Astrocyte (in vitro differentiated cells and primary cell): Measurements from ENCODE around the gene KRTAP9-2. TPM values are rescaled to one million over a fixed set of nuclear protein-coding genes. Genes with fewer than 3 reads are reported as not detected.
"Not testable (repeated sequence)": the region's sequence is repeated elsewhere in the genome, so short reads cannot be mapped to it uniquely, and the experiment has no call there.

ENCODE experiments used
- DNase-seq: peaks from one replicate; pipeline ENCODE4 v3.0.0-alpha.2; 2010; ENCODE audit warnings: low read depth
- FAIRE-seq: peaks from 2 replicates; lab custom pipeline; 2011; peaks lifted over from hg19 to GRCh38; lab: Jason Lieb, UNC
- H2AFZ ChIP-seq: 2 replicates; pipeline ENCODE4 v1.6.0; 2012; ENCODE audit warnings: low read depth, low read length, inconsistent platforms
- H3K27ac ChIP-seq: 2 replicates; pipeline ENCODE4 v1.5.1; 2011; ENCODE audit warnings: low read depth, low read length, inconsistent platforms
- H3K27me3 ChIP-seq: 2 replicates; pipeline ENCODE4 v1.6.0; 2011; ENCODE audit warnings: low read length, inconsistent platforms; ENCODE audit not compliant: insufficient read depth
- H3K36me3 ChIP-seq: 2 replicates; pipeline ENCODE4 v1.5.1; 2011; ENCODE audit warnings: low read length, inconsistent platforms; ENCODE audit not compliant: insufficient read depth
- H3K4me1 ChIP-seq: 2 replicates; pipeline ENCODE4 v1.5.1; 2011; ENCODE audit warnings: low read length, inconsistent platforms; ENCODE audit not compliant: insufficient read depth
- H3K4me2 ChIP-seq: 2 replicates; pipeline ENCODE4 v1.6.0; 2012; ENCODE audit warnings: low read length, inconsistent platforms
- H3K4me3 ChIP-seq: 2 replicates; pipeline ENCODE4 v1.5.1; 2011; ENCODE audit warnings: low read depth, mild to moderate bottlenecking, low read length, inconsistent platforms; ENCODE audit not compliant: insufficient read depth
- H3K79me2 ChIP-seq: 2 replicates; pipeline ENCODE4 v1.6.0; 2012; ENCODE audit warnings: mild to moderate bottlenecking, low read length, inconsistent platforms; ENCODE audit not compliant: insufficient read depth
- H3K9ac ChIP-seq: 2 replicates; pipeline ENCODE4 v1.6.0; 2012; ENCODE audit warnings: mild to moderate bottlenecking, low read length, inconsistent platforms
- H3K9me3 ChIP-seq: 2 replicates; pipeline ENCODE4 v1.5.1; 2012; ENCODE audit warnings: low read depth, mild to moderate bottlenecking, low read length, inconsistent platforms; ENCODE audit not compliant: insufficient read depth
- H4K20me1 ChIP-seq: 2 replicates; pipeline ENCODE4 v1.6.0; 2012; ENCODE audit warnings: low read length, inconsistent platforms; ENCODE audit not compliant: insufficient read depth
- H3K27ac Mint-ChIP-seq: one replicate; pipeline ENCODE4 v1.8.0; 2021; ENCODE audit warnings: mild to moderate bottlenecking, mixed read lengths; ENCODE audit not compliant: unreplicated experiment
- H3K27me3 Mint-ChIP-seq: one replicate; pipeline ENCODE4 v1.8.0; 2021; ENCODE audit warnings: low read depth, mixed read lengths; ENCODE audit not compliant: unreplicated experiment
- H3K36me3 Mint-ChIP-seq: one replicate; pipeline ENCODE4 v1.8.0; 2021; ENCODE audit warnings: low read depth, mixed read lengths; ENCODE audit not compliant: unreplicated experiment
- H3K4me1 Mint-ChIP-seq: one replicate; pipeline ENCODE4 v1.8.0; 2021; ENCODE audit warnings: low read depth, mixed read lengths; ENCODE audit not compliant: unreplicated experiment
- H3K4me3 Mint-ChIP-seq: one replicate; pipeline ENCODE4 v1.8.0; 2021; ENCODE audit warnings: mild to moderate bottlenecking, moderate library complexity, mixed read lengths; ENCODE audit not compliant: unreplicated experiment
- H3K9me3 Mint-ChIP-seq: one replicate; pipeline ENCODE4 v1.8.0; 2021; ENCODE audit warnings: mild to moderate bottlenecking, mixed read lengths; ENCODE audit not compliant: unreplicated experiment
- EZH2 ChIP-seq: IDR thresholded peaks from 2 replicates; pipeline ENCODE4 v1.6.1; 2012; ENCODE audit warnings: mild to moderate bottlenecking, low read length, inconsistent platforms; ENCODE audit not compliant: insufficient read depth
- total RNA-seq: library from RNA; stranded (reverse); gene quantifications from 2 replicates; pipeline ENCODE4 v1.2.1, GENCODE V29; 2021
- TF ChIP-seq, protein P1 (sequence below): IDR thresholded peaks from 2 replicates; pipeline ENCODE4 v1.5.1; 2011; ENCODE audit warnings: low read depth, mild to moderate bottlenecking, inconsistent platforms, low read length, moderate library complexity; ENCODE audit not compliant: insufficient read depth

The KRTAP9-2 gene
- total RNA-seq, 1 donor from 2014 or later, result not detected

DNA sequence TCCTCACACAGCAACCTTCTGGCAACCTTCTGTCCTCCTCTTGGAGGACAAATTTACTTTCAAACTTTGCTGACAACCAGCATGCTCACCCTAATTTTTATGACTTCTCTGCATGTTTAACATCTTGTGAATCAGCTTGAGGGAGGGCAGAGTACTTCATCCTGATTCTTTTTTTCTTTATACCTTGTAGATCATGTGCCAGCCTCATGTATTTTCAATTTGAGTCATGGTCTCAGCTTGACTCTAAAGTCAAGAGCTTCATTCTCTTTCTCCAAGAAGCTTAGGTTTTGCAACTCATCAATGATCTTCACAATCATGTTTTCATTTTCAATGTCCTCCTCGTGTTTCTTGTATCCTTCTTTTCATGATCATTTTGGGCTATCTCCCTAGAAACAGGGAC lies 45.4 kb downstream of the KRTAP9-2 start:
- Mint-ChIP-seq H3K27me3 (peaks cover 7% of the 10 kb centered on the region), H3K4me1 (no peaks in the 10 kb centered on the region), H3K36me3 (no peaks in the 10 kb centered on the region), H3K4me3 (no peak overlapping the region), H3K27ac (no peak overlapping the region), H3K9me3 (peaks cover 2% of the 10 kb centered on the region)
- Histone ChIP-seq H3K4me1 (no peaks in the 10 kb centered on the region), H3K36me3 (no peaks in the 10 kb centered on the region), H3K27me3 (no peaks in the 10 kb centered on the region), H3K9ac (no peak overlapping the region), H3K27ac (no peak overlapping the region), H3K9me3 (no peaks in the 10 kb centered on the region), H4K20me1 (no peaks in the 10 kb centered on the region), H3K4me3 (no peak overlapping the region), H2AFZ (no peak overlapping the region), H3K79me2 (no peaks in the 10 kb centered on the region), H3K4me2 (no peak overlapping the region)
- no peak for TF ChIP-seq EZH2
- TF ChIP-seq, protein P1, sequence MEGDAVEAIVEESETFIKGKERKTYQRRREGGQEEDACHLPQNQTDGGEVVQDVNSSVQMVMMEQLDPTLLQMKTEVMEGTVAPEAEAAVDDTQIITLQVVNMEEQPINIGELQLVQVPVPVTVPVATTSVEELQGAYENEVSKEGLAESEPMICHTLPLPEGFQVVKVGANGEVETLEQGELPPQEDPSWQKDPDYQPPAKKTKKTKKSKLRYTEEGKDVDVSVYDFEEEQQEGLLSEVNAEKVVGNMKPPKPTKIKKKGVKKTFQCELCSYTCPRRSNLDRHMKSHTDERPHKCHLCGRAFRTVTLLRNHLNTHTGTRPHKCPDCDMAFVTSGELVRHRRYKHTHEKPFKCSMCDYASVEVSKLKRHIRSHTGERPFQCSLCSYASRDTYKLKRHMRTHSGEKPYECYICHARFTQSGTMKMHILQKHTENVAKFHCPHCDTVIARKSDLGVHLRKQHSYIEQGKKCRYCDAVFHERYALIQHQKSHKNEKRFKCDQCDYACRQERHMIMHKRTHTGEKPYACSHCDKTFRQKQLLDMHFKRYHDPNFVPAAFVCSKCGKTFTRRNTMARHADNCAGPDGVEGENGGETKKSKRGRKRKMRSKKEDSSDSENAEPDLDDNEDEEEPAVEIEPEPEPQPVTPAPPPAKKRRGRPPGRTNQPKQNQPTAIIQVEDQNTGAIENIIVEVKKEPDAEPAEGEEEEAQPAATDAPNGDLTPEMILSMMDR, result no peak
- DNase-seq, result no peak
- no peak for FAIRE-seq

DNA sequence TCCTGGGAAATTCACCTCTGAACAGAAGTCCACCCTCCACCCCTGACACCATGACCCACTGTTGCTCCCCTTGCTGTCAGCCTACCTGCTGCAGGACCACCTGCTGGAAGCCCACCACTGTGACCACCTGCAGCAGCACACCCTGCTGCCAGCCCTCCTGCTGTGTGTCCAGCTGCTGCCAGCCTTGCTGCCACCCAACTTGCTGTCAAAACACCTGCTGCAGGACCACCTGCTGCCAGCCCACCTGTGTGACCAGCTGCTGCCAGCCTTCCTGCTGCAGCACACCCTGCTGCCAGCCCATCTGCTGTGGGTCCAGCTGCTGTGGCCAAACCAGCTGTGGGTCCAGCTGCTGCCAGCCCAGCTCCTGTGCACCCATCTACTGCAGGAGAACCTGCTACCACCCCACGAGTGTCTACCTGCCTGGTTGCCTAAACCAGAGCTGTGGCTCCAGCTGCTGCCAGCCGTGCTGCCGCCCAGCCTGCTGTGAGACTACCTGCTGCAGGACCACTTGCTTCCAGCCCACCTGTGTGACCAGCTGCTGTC lies 49.3 kb downstream of the KRTAP9-2 start, which contains the start of gene KRTAP9-7:
Gene KRTAP9-7 (plus strand): TSS at position 51 of the 543 bp plus-strand sequence. CDS start 0 bp downstream, at position 51.
- not testable (repeated sequence) for H3K36me3 ChIP-seq, H3K79me2 ChIP-seq, FAIRE-seq, H3K4me2 ChIP-seq, H3K27ac Mint-ChIP-seq, H3K9me3 ChIP-seq, H3K9ac ChIP-seq, H3K4me3 ChIP-seq, H3K27me3 Mint-ChIP-seq, H3K4me3 Mint-ChIP-seq, H3K4me1 ChIP-seq, H3K4me1 Mint-ChIP-seq, H3K36me3 Mint-ChIP-seq, H3K27ac ChIP-seq, DNase-seq, H4K20me1 ChIP-seq, H2AFZ ChIP-seq, H3K27me3 ChIP-seq, H3K9me3 Mint-ChIP-seq

Other genes starting within 250 kb of the KRTAP9-2 start
- not detected in 2 replicates for gene KRT40, start 242.3 kb upstream of the KRTAP9-2 start, total RNA-seq
- gene KRTAP3-3, start 232.5 kb upstream of the KRTAP9-2 start, total RNA-seq, result not detected in 2 replicates
- gene KRTAP3-2, start 226.7 kb upstream of the KRTAP9-2 start, total RNA-seq, result not detected in 2 replicates
- not detected in 2 replicates for gene KRTAP3-1, start 217.5 kb upstream of the KRTAP9-2 start, total RNA-seq
- not detected in 2 replicates for gene KRTAP1-5, start 199.4 kb upstream of the KRTAP9-2 start, total RNA-seq
- gene KRTAP1-4, start 196.5 kb upstream of the KRTAP9-2 start, total RNA-seq, result not detected in 2 replicates
- not detected in 2 replicates for gene KRTAP1-3, start 191.8 kb upstream of the KRTAP9-2 start, total RNA-seq
- gene KRTAP1-1, start 185.2 kb upstream of the KRTAP9-2 start, total RNA-seq, result not detected in 2 replicates
- not detected in 2 replicates for gene KRTAP2-1, start 179.3 kb upstream of the KRTAP9-2 start, total RNA-seq
- gene KRTAP2-2, start 171.4 kb upstream of the KRTAP9-2 start, total RNA-seq, result not detected in 2 replicates
- 3.8 and 7.1 TPM in 2 replicates for gene KRTAP2-3, start 166.5 kb upstream of the KRTAP9-2 start, total RNA-seq
- not detected in 2 replicates for gene KRTAP2-4, start 160.8 kb upstream of the KRTAP9-2 start, total RNA-seq
- not detected in 2 replicates for gene KRTAP4-7, start 142.5 kb upstream of the KRTAP9-2 start, total RNA-seq
- gene KRTAP4-8, start 128.5 kb upstream of the KRTAP9-2 start, total RNA-seq, result not detected in 2 replicates
- not detected in 2 replicates for gene KRTAP4-16, start 124.4 kb upstream of the KRTAP9-2 start, total RNA-seq
- gene KRTAP4-9, start 121.3 kb upstream of the KRTAP9-2 start, total RNA-seq, result not detected in 2 replicates
- not detected in 2 replicates for gene KRTAP4-11, start 108.3 kb upstream of the KRTAP9-2 start, total RNA-seq
- not detected in 2 replicates for gene KRTAP4-12, start 102.5 kb upstream of the KRTAP9-2 start, total RNA-seq
- not detected in 2 replicates for gene KRTAP4-6, start 86.1 kb upstream of the KRTAP9-2 start, total RNA-seq
- gene KRTAP4-5, start 76.8 kb upstream of the KRTAP9-2 start, total RNA-seq, result not detected in 2 replicates
- gene KRTAP4-4, start 65.9 kb upstream of the KRTAP9-2 start, total RNA-seq, result not detected in 2 replicates
- gene KRTAP4-3, start 58.4 kb upstream of the KRTAP9-2 start, total RNA-seq, result not detected in 2 replicates
- gene KRTAP4-2, start 48.4 kb upstream of the KRTAP9-2 start, total RNA-seq, result not detected in 2 replicates
- not detected in 2 replicates for gene KRTAP4-1, start 41.7 kb upstream of the KRTAP9-2 start, total RNA-seq
- not detected in 2 replicates for gene KRTAP9-1, start 36.8 kb upstream of the KRTAP9-2 start, total RNA-seq
- gene KRTAP9-3, start 5.8 kb downstream of the KRTAP9-2 start, total RNA-seq, result not detected in 2 replicates
- gene KRTAP9-8, start 11.4 kb downstream of the KRTAP9-2 start, total RNA-seq, result not detected in 2 replicates
- not detected in 2 replicates for gene KRTAP9-4, start 23.0 kb downstream of the KRTAP9-2 start, total RNA-seq
- gene KRTAP9-9, start 28.7 kb downstream of the KRTAP9-2 start, total RNA-seq, result not detected in 2 replicates
- gene KRTAP9-6, start 38.7 kb downstream of the KRTAP9-2 start, total RNA-seq, result not detected in 2 replicates
- gene KRTAP9-7, start 49.0 kb downstream of the KRTAP9-2 start, total RNA-seq, result not detected in 2 replicates
- not detected in 2 replicates for gene KRTAP29-1, start 76.2 kb downstream of the KRTAP9-2 start, total RNA-seq
- not detected in 2 replicates for gene KRTAP16-1, start 82.7 kb downstream of the KRTAP9-2 start, total RNA-seq
- gene KRTAP17-1, start 89.1 kb downstream of the KRTAP9-2 start, total RNA-seq, result not detected in 2 replicates
- not detected in 2 replicates for gene KRT33A, start 124.2 kb downstream of the KRTAP9-2 start, total RNA-seq
- not detected in 2 replicates for gene KRT33B, start 143.2 kb downstream of the KRTAP9-2 start, total RNA-seq
- gene KRT34, start 155.7 kb downstream of the KRTAP9-2 start, total RNA-seq, result not detected in 2 replicates
- gene KRT31, start 171.0 kb downstream of the KRTAP9-2 start, total RNA-seq, result not detected in 2 replicates
- gene KRT37, start 197.9 kb downstream of the KRTAP9-2 start, total RNA-seq, result not detected in 2 replicates
- not detected in 2 replicates for gene KRT38, start 214.3 kb downstream of the KRTAP9-2 start, total RNA-seq
- not detected in 2 replicates for gene KRT32, start 240.7 kb downstream of the KRTAP9-2 start, total RNA-seq